ENCODE results near the gene CAMK2B.

CAMK2B gene

DNA sequence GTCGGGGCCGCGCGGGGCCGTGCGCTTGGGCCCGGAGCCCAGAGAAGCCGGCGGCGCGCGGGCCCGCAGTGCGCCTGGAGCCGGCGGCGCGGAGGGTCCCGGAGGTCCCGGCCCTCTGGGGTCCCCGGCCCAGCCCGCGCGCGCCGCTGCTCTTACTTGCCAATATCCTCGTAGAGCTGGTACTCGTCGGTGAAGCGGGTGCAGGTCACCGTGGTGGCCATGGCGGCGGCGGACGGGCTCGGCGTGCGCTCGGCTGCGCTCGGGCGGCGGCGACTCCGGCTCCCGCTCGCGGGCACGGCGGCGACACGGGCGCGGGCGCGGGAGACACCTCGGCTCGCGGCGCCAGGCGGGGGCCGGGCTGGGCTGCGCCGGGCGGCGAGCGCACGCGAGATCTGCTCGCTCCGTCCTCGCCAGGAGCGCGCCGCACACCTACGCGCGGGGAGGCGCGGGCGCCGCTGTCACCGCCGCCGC, at the start of gene CAMK2B:
TSS of gene CAMK2B (minus strand) at position 394 of the 471 bp plus-strand sequence. CDS start at position 221, 173 bp downstream.
- no peak for DNase-seq

DNA sequence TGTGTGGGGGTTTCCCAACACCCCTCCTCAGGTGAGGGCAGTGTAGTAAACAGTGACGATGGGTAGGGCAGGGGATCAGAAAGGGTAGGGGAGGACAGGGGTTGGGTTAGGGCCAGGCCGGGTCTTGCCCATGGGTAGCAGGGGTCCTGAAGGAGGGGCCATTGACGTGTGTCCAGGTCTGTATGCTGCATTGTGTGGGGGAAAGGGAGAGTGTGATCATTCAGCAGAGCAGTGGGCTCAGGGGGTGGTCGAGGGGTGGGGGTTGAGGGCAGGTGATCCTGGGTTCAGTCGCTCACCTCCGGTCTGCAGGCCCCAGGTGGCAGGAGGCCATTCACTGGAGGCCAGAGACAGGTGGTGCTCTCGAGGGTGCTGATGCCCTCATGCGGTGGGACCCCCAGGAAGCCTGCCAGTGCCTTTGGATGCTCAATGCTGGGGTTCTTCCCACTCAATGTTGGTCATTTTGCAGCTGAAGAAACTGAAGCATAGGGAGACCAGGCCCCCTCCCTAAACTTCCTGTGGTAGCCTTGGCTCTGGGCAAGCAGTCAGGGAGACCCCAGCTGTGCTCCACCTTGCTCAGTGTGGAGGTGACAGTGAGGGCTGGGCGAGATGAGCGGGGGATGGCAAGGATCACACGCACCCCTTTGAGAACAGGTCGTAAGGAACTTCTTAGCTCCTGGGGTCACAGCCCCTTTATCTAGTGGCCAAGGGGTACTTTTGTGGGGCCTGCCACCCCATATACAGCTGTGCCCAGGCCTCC, 48.8 kb upstream of the CAMK2B start:
- no peak for DNase-seq

DNA sequence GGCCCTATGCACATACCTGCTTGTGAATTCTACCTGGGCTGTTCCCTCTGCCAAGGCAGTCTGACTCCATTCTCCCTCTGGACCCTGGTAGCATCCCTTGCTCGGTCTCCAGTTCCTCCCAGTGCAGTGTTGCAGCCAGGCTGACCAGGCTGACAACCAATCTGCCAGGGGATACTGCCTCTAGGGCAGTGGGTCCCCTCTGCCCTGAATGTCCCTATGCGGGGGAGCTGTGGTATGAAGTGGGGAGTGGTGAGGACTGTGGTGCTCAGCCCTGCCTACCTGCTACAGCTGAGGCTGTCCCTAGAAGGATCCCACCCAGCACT, 48.0 kb upstream of the CAMK2B start:
- no peak for DNase-seq

DNA sequence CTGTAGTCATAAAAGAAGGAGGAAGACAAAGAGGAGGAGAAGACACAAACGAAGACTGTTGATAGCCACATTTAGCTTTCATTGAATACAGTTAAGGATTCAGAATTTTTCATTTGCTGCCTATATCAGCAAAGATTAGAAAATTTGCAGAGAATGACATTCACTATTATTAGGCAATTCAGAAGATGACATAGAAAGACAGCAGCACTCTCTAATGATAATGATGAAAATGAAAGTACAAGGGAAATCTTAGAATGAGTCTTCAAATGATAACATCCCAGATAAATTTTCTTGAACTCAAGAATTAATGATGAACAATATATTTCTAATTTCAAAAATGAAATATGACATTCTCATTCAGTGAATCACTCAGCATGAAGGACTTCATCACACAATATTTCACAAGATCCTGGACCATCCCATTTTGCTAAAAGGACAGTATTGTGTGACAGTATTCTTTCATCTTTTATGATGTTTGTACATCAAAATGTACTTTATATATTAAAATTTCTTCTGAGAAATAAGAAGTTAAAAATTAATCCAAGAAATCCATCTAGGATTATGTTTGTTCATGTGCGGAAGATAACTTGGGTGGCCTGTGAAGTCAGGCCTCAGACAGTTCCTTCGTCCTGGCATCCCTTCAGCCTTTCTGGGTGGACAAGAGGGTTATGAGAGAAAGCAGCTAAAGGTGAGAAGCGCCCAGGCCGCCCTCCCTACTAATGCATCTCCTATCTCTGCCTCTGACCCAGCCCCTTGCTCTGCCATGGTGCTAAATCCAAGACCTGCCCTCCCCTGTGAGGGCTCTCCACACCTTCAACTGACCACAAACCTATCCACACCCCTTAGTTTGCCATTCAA, 47.4 kb upstream of the CAMK2B start:
- no peak for DNase-seq

DNA sequence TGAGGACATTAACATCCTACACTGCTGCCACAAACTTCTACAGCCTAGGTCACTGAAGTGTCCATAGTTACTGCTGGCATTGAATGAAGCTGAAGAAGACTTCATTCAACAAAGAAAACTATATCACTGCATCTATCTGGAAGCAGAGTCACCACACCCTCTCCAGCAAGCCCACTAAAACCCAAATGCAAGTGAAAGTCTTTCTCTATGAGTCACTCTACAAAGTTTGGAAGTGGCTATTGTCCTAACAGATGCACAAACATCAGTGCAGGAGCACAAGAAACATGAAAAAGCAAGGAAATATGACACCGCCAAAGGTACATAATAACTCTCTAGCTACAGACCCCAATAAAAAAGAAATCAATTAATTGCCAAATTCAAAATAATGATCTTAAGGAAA, 43.5 kb upstream of the CAMK2B start:
- DNase-seq: no peak

DNA sequence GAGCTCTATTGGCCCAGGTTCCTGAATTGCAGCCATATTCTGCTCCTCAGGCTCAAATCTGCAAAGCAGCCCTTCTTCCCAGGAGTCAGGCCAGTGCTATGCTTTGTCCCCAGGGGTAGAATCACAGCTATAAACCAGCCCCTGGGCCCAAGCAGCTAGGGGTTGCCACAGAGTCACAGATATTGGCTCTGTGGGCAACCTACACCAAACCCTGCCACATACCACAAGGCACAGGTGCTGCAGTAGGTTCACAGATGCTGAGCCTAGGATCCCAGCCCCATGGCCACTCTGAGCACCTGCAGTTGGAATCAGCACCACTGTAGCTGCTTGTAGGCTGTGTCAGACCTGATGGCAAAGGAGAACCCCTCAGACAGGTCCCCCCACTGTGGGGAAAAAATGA, 43.1 kb upstream of the CAMK2B start:
- no peak for DNase-seq

DNA sequence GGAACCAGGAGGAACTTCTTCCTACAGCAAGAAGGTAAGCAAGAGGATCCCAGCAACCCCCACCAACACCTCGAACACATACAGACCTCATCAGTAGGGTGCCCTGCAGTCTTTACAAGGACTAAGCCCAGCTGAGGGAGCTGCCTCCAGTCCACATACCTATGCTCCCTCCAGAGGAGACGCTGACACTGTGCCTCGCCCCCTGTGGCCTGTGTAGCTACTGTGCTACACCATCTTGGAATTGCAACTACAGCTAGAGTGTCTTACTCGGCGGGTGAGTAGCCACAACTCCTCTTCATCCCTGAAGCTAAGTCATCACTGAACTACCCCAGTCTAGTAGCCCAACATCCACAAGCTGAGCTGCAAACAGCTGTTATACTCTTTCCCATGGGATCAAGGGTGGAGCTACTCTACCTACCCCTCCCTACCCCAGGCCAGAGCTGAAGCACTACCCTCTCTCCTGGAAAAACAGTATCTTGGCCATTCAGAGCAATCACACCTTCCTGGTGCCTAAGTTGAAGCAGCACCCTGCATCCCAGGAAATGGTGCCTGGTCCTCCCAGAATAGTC, 42.2 kb upstream of the CAMK2B start:
- DNase-seq: no peak

DNA sequence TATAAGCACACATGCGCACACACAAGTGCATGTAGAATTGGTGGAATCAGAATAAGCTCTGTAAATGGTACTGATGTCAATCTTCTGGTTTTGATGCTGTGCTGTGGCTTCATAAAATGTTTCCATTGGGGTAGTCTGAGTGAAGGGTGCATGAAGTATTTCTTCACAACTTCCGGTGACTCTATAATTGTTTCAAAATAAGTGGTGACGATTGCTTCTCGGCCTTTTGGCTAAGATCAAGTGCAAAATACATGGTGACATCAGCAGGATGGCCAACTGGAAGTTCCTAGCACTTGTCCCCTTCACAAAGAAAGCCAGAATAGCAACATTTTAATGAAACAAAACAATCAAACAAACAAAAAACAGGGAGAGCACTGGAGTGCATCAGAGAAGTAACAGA, 41.6 kb upstream of the CAMK2B start:
- no peak for DNase-seq

DNA sequence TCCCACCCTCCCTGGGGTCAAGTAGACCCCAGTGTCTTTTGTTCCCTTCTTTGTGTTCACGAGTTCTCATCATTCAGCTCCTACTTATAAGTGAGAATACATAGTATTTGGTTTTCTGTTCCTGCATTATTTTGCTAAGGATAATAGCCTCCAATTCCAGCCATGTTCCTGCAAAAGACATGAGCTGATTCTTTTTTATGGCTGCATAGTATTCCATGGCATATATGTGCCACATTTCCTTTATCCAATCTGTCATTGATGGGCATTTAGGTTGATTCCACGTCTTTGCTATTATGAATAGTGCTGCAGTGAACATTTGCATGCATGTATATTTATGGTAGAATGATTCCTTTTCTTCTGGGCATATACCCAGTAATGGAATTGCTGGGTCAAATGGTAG, 28.3 kb upstream of the CAMK2B start:
- no peak for DNase-seq

DNA sequence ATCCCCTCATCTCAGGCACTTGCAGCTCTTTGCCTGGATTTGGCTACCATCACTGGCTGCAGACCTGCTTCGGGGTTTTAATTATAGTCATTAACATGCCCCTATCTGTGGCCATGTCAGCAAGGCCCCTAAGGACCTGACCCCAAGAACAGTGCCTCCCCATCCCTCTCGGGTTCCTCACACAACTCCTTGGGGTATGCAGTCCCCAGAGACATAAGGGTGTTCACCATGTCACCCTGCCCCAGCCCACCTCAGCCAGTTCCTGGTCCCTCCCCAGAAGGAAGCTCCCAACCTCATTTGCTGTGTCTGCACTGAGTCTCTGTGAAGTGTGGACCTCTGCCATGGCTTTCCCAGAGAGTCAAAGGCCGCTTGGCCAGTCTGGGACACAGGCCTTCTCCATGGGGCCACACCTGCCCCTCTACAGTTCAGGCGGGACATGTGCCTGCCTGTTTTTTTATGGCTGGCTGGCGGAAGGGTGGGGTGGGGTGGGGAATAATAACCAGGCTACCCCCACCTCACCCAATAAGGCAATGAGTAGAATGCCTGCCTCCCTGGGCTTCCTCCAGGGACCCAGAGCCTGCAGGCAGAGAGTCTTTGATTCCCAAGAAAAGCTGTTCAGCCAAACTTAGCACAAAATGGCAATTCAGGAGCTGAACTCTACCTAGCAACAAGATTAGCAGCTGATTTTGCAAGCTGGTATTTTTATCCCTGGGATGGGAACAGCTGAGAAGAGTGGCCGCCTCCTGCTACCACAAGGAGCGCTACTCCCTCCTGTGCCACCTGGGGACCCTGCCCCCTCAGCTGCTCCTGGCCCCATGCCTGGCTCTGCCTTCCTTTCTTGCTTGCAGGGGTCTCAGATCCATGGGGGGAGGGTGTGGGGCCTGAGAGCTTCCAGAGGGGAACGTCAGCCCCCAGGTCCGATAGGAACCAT, 23.7 kb upstream of the CAMK2B start:
- no peak for DNase-seq

DNA sequence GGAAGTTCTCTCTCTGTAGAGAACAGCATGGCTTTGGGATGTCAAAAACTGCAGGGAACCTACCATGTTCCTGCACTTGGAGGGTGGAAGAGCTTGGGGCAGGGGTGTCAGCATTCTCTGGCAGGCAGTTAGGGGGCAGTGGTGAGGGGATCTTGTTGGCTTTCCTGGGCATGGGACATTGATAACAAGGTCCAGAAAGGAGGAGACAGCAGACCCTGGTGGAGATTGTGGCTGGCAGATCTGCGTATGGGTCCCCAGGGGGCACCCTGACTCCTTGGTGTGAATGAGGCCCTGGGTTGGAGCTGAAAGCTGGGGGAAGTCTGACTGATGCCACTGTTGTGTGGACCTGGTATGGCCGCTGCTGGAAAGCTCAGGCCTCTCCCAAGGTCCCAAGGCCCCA, 22.9 kb upstream of the CAMK2B start:
- peak; percentile 47 to 55 for DNase-seq

DNA sequence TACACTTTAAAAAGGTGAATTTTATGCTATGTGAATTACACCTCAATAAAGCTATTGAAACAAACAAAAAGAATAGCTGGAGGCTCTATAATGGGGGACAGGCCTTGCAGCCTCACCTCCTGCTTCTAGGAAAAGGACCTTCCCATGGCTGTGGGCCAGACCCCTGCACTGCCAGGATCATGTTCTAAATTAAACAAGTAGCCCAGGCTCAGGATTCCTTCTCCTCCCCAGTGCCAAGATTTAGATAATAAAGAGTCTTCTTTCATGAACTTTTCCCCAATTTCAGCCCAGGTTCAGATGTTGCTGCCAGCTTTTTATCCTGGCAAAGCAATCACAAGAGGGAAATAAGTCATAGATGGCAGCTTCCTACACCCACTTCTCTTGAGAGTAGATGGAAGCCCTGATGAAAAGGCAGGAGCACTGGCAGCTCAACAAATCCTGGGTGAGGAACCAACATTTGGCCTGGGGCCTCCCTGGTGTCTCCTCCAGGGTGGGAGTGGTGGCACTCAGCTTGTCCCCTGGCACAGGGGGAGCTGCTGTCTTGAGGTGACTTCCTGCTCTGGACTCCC, 22.2 kb upstream of the CAMK2B start:
- no peak for DNase-seq

DNA sequence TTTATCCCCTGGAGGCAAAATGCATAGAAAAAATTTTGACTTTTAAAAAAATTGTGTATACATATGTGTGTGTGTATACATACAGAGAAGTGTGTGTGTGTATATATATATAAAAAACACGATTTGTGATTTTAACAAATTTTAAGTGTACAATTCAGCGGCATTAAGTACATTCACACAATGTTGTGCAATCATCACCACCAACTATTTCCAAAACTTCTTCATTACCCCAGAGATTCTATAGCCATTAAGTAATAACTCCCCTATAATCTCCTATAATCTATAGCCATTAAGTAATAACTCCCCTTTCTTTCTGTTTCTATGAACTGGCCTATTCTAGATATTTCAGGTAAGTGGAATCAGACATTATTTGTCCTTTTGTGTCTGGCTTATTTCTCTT, 20.7 kb upstream of the CAMK2B start:
- no peak for DNase-seq

DNA sequence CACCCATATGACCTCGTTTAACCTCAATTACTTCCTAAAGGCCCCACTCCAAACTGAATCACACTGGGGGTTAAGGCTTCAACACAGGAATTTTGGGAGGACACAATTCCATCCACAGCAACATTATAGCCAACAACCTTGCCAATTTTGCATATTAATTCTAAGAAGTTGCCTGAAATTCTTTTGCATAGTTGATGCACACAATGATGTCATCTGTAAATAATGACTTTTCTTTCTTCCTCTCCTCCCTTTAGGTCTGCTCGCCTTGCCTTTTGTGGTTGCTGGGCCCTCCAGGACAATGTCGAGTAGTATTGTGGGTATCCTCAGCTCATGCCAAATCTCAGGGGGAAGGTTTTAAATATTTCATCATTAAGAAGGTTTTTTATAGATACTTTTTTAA, 16.0 kb upstream of the CAMK2B start:
- no peak for DNase-seq

DNA sequence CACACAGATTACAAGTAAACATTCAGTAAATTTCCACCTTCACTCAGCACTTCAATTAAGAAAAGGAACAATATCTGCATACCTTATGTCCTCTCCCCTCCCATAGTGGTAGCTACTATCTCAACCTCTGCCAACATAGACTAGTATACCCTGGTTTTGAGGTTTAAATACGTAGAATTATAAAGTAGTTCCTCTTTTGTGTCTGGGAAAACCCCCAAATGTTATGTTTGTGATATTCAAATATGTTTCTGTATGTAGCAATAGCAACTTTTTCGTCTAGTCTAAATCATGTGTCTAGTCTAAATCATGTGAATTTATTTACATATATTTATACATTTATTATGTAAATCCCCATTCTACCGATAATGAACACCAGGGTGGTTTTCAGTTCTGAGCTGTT, 13.2 kb upstream of the CAMK2B start:
- DNase-seq: peak; percentile 20 to 58

DNA sequence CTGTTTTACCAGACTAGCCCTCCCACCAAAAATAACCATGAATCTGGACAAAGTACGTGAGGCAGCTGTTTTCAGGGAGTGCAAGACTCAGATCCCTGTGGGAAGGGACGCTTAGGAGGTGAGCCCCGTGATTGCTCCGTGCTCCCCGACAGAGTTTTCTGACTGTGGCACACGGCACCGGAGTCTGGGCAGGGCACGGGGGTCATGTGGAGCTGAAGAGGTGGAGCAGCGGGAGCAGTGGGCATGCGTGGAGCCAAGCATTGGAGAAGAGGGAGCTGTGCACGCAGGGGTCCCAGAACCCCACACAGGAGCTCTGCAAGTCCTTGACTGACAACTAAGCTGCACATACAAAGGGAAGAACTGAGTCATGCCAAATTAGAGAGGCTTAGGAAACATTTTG, 11.1 kb upstream of the CAMK2B start:
- no peak for DNase-seq

DNA sequence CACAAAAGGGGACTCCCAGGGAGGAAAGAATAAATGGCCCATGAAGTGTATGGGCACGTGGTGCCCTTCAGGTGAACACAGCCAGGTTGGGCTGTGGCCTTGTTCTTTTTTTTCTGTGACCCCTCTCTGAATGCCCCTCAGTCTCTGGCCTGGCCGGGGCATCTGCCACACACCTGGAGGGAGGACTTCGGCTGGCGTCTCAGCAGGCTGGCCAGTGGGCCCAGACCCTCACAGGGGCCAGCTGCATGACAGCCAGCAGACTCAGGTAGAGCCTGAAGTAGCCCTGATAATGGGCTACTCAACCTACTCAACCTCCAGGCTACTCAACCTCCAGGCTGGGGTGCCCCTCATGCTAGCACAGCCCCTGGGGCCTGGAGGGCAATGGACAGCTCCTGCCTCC, 9.8 kb upstream of the CAMK2B start:
- DNase-seq: no peak

DNA sequence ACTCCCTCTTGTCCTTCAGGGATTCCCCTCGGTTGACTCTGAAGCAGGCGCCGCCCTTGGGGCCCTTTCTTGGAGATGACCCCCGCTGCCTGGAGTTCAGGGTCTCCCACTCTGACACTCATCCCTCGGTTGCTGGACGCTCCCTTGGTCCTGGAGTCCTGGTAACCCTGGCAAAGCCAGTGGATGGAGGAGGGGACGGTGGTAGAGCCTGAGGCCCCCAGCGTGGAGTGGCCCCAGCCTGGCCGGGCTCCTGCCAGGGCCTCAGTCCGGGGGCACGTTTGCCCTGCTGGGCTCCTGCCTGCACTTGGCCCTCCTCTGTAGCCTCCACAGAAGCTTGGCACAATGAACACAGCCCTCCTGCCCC, 9.3 kb upstream of the CAMK2B start:
- DNase-seq: no peak

DNA sequence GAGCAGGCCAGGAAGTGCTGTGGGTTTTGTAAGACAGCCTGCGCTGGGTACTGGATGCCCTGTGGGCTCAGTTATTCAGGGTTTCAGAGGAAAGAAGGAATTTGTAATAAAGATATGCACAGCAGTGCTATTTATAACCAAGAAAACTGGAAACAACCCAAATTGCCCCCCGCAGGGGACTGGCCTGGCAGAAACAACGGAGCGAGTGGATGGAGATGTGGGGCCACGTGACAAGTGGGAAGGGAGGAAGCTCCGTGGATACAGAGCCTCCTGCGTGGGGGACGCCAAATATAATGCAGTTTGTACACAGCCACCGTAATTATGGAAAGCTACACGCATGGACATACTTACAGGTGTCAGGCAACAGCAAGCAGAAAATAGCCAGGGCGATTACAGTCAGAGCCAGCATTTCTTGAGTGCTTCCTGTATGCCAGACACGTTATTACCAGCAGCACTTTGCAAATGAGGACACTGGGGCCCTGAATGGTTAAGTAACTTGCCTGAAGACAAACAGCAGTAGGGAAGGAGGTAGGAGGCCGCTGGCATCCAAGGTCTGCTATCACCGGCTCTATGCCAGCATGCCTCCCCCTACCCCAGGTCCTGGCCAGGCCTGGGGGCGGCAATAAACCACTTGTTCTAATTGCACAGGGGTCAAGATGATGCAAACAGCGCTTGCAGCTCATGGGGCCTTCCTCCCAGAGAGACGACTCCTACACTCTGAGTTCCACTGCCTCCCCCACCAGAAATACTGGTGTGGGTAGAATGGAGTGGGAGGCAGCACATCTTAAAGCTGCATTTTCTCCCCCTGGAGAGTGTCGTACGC, 8.7 kb upstream of the CAMK2B start:
- DNase-seq: no peak

DNA sequence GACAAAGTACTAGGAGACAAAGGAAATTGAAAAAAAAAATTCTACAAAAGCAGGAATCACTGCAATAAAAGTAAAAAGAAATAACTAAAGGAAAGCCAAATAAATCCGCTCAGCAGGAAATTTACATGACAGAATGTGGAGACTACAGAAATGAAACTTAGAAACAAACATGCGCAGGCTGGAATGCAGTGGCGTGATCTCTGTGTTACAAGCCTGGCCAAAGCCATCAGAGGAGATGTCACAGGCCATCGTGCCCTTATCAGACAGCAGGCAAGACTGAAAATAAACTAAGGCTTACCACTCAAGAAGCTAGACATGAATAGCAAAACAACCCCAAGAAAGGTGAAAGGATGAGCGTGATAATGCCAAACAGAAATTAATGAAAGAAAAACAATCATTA, 6.3 kb upstream of the CAMK2B start:
- no peak for DNase-seq

DNA sequence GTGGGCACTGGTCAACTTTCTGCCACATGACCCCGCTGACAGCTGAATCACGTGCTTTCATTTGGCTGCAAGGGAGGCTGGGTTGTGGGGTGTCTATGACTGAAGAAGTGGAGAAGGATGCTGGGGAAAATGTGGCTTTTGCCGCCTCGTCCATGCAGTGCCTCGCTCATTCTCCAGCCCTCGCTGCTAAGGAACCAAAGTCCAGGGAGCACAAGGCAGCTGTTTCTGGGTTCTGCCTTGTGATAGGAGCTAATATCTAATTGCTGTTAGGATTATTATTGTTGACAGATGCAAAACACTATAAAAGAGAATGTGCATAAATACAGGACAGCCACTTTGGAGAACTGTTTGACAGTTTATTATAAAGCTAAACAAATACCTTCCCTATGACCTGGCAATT, 4.9 kb upstream of the CAMK2B start:
- no peak for DNase-seq

DNA sequence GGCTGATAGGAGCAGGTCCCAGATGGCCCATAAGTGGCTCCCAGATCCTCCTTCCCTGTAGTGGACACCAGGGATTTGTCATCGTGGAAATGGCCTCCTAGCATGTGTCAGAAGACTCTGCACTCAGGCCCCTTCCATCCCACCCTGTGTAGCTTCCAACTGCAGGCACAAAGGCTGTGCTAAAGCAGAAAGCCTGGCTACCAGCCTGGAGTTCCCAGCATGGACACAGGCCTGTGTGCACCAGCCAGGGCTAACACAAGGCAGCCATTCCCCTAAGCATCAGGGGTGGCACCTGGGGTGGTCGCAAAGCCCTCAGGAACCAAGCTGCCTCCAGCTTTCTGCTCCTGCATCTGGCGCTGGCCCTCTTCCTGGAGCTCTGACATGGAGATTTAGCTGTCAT, 4.5 kb upstream of the CAMK2B start:
- no peak for DNase-seq
